GM21423 (cell line): Measurements from ENCODE around the gene STK33.
"Not testable (repeated sequence)": the region's sequence is repeated elsewhere in the genome, so short reads cannot be mapped to it uniquely, and the experiment has no call there.

ENCODE experiments used
- ATAC-seq: cut with Tn5 transposase; IDR thresholded peaks from one replicate; pipeline ENCODE4 v1.9.1; 2021; ENCODE audit warnings: mild to moderate bottlenecking, moderate library complexity; ENCODE audit not compliant: unreplicated experiment

Gene STK33

GRCh38 chr11:8545698-8546366 is 48.2 kb downstream of the STK33 start:
- ATAC-seq: no peak

- ATAC-seq: no peak
Observed at GRCh38 chr11:8544807-8545206, 49.2 kb downstream of the STK33 start.

- ATAC-seq: no peak
Observed at GRCh38 chr11:8543278-8543677, 50.8 kb downstream of the STK33 start.

GRCh38 chr11:8541448-8541847 is 52.6 kb downstream of the STK33 start:
- no peak for ATAC-seq

- peak; percentile 78 for ATAC-seq
Observed at GRCh38 chr11:8533332-8533731, 60.7 kb downstream of the STK33 start.

- ATAC-seq: peak; percentile 66
Observed at GRCh38 chr11:8532475-8532874, 61.6 kb downstream of the STK33 start.

GRCh38 chr11:8531982-8532381 is 62.0 kb downstream of the STK33 start:
- ATAC-seq: no peak

GRCh38 chr11:8531312-8531711 is 62.7 kb downstream of the STK33 start:
- ATAC-seq: no peak

GRCh38 chr11:8527939-8528338 is 66.1 kb downstream of the STK33 start:
- ATAC-seq: no peak

GRCh38 chr11:8523396-8523795 is 70.6 kb downstream of the STK33 start:
- ATAC-seq: no peak

- ATAC-seq: no peak
Observed at GRCh38 chr11:8512547-8512946, 81.5 kb downstream of the STK33 start.

GRCh38 chr11:8503910-8504364 is 90.1 kb downstream of the STK33 start:
- ATAC-seq: no peak

GRCh38 chr11:8501836-8502235 is 92.2 kb downstream of the STK33 start:
- no peak for ATAC-seq

- no peak for ATAC-seq
Observed at GRCh38 chr11:8488395-8488794, 105.6 kb downstream of the STK33 start.

- no peak for ATAC-seq
Observed at GRCh38 chr11:8487261-8487660, 106.8 kb downstream of the STK33 start.

- ATAC-seq: no peak
Observed at GRCh38 chr11:8484251-8484650, 109.8 kb downstream of the STK33 start.

GRCh38 chr11:8480858-8481257 is 113.2 kb downstream of the STK33 start:
- no peak for ATAC-seq

GRCh38 chr11:8477680-8478079 is 116.3 kb downstream of the STK33 start:
- peak; percentile 81 for ATAC-seq

- no peak for ATAC-seq
Observed at GRCh38 chr11:8477151-8477550, 116.9 kb downstream of the STK33 start.

- not testable (repeated sequence) for ATAC-seq
Observed at GRCh38 chr11:8467806-8468205, 126.2 kb downstream of the STK33 start.

- not testable (repeated sequence) for ATAC-seq
Observed at GRCh38 chr11:8467356-8467755, 126.7 kb downstream of the STK33 start.

GRCh38 chr11:8466884-8467283 is 127.1 kb downstream of the STK33 start:
- not testable (repeated sequence) for ATAC-seq
